Measurements from ENCODE around the gene SEMA4A. TPM values are rescaled to one million over a fixed set of nuclear protein-coding genes. Genes with fewer than 3 reads are reported as not detected.

Gene SEMA4A
- total and polyA plus RNA-seq, 9 of the 15 experiments (the other 6 are each of a cell fraction or from before 2014, with no cell fraction given) = 0.04 to 1.7 (median 0.45) TPM

GRCh38 chr1:156114919-156115513, 38.4 kb upstream of the SEMA4A start (continued):
- no peak for TF ChIP-seq FOXO4 (CRISPR knock-in tag; IDR thresholded peaks at IDR 0.05)
- TF ChIP-seq POLR2G (IDR thresholded peaks at IDR 0.05; ENCODE audit: low read depth, low read length) = peak; percentile 68
- TF ChIP-seq ZNF609 (CRISPR knock-in tag; IDR thresholded peaks at IDR 0.05; ENCODE audit: borderline replicate concordance) = no peak
- TF ChIP-seq ELK1 (CRISPR knock-in tag; IDR thresholded peaks at IDR 0.05) = no peak
- TF ChIP-seq ETV6 (IDR thresholded peaks at IDR 0.05; ENCODE audit: borderline replicate concordance in 1 of 2, low read depth in 2 of 2, low read length in 1 of 2) = no peak
- TF ChIP-seq ETV6 (CRISPR knock-in tag; IDR thresholded peaks at IDR 0.05; ENCODE audit: borderline replicate concordance) = 0 out of 2 replicates have a peak, but pooled peaks have one; percentile 25
- TF ChIP-seq HDAC1 (IDR thresholded peaks at IDR 0.05) = peak in 1 of 2 experiments; percentile 59; a peak in 2 of 4 replicates
- peak; percentile 88; the same call in 1 of the 2 replicates for TF ChIP-seq RERE (CRISPR knock-in tag; IDR thresholded peaks at IDR 0.05; ENCODE audit: borderline replicate concordance)
- peak; percentile 68; the same call in 1 of the 2 replicates for TF ChIP-seq NKRF (IDR thresholded peaks at IDR 0.05; ENCODE audit: borderline replicate concordance)
- TF ChIP-seq SIRT6 (IDR thresholded peaks at IDR 0.05; ENCODE audit: low read depth, low read length) = no peak
